ENCODE results near the gene SLC25A1. TPM values are rescaled to one million over a fixed set of nuclear protein-coding genes. Genes with fewer than 3 reads are reported as not detected.

SLC25A1 gene
- polyA plus RNA-seq, 1 donor from 2014 or later: 81.4 TPM

DNA sequence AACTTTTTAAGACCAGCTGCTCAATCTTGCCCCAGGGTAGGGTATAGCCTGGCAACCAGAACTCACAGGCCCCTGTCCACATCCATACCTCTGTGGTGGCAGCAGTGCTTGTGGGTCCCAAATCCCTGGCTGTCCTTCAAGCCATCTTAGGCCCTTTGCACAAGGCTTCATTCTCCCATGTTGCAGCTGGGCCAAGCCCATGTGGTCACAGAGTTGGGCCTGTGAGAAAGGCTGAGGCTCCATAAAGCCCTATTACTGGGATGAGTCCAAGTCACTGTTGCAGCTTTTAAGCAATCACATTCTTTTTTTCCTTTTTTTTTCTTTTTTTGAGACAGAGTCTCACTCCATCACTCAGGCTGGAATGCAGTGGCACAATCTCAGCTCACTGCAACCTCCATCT is 47.9 kb upstream of the SLC25A1 start:
- TF ChIP-seq MXI1 (conservative IDR thresholded peaks at IDR 0.05; ENCODE audit: poor library complexity, severe bottlenecking): no peak
- TF ChIP-seq SMC3 (conservative IDR thresholded peaks at IDR 0.05; ENCODE audit: poor library complexity): no peak
- TF ChIP-seq RAD21 (conservative IDR thresholded peaks at IDR 0.05): no peak
- Histone ChIP-seq H3K79me2 (replicated peaks; ENCODE audit: insufficient read depth, low read length) (no peaks in the 10 kb centered on the region), H3F3A (ENCODE audit: insufficient read depth, low read length, poor library complexity, severe bottlenecking) (no peaks in the 10 kb centered on the region), H3K4me2 (ENCODE audit: low read length) (no peak overlapping the region), H4K20me1 (ENCODE audit: insufficient read depth) (no peaks in the 10 kb centered on the region), H2AFZ (ENCODE audit: low read depth, low read length) (no peak overlapping the region), H3K9me2 (ENCODE audit: insufficient read depth, low read length) (no peaks in the 10 kb centered on the region), H3K9me3 (ENCODE audit: low read length) (no peaks in the 10 kb centered on the region), H3K9ac (ENCODE audit: low read length) (no peak overlapping the region), H3K4me3 (ENCODE audit: low read length) (no peak overlapping the region), H3K27me3 (ENCODE audit: insufficient read depth, low read depth, low read length) (no peaks in the 10 kb centered on the region), H3K27ac (ENCODE audit: low read length) (no peak overlapping the region), H3K36me3 (ENCODE audit: insufficient read depth, low read length) (no peaks in the 10 kb centered on the region)

DNA sequence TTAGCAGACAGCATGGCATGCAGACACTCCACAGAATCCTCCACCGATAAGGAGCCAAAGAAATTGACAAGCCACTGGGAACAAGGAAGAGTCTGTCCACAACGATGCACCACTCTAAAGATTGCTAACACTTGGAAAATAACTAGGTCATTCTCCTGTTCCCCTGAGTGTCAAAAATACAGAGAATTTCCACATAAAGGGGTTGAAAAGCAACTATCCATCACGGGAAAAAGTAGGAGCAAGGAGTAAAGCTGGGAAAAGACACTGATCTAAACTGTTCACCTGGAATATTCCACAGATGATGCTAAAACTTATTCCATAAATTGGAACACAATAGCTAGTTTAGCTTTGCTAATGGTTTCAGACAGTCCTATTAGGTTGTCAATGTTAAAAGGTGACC is 47.0 kb upstream of the SLC25A1 start:
- TF ChIP-seq, protein P1, sequence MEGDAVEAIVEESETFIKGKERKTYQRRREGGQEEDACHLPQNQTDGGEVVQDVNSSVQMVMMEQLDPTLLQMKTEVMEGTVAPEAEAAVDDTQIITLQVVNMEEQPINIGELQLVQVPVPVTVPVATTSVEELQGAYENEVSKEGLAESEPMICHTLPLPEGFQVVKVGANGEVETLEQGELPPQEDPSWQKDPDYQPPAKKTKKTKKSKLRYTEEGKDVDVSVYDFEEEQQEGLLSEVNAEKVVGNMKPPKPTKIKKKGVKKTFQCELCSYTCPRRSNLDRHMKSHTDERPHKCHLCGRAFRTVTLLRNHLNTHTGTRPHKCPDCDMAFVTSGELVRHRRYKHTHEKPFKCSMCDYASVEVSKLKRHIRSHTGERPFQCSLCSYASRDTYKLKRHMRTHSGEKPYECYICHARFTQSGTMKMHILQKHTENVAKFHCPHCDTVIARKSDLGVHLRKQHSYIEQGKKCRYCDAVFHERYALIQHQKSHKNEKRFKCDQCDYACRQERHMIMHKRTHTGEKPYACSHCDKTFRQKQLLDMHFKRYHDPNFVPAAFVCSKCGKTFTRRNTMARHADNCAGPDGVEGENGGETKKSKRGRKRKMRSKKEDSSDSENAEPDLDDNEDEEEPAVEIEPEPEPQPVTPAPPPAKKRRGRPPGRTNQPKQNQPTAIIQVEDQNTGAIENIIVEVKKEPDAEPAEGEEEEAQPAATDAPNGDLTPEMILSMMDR (IDR thresholded peaks at IDR 0.05; ENCODE audit: poor library complexity, severe bottlenecking): no peak
- no peak for TF ChIP-seq MXI1 (conservative IDR thresholded peaks at IDR 0.05; ENCODE audit: poor library complexity, severe bottlenecking)
- no peak for TF ChIP-seq EZH2 (IDR thresholded peaks at IDR 0.05; ENCODE audit: borderline replicate concordance, insufficient read depth, low read length, poor library complexity, severe bottlenecking)
- no peak for TF ChIP-seq TAF1 (IDR thresholded peaks at IDR 0.05; ENCODE audit: low read depth)
- TF ChIP-seq RAD21 (conservative IDR thresholded peaks at IDR 0.05): no peak
- TF ChIP-seq, protein P2, sequence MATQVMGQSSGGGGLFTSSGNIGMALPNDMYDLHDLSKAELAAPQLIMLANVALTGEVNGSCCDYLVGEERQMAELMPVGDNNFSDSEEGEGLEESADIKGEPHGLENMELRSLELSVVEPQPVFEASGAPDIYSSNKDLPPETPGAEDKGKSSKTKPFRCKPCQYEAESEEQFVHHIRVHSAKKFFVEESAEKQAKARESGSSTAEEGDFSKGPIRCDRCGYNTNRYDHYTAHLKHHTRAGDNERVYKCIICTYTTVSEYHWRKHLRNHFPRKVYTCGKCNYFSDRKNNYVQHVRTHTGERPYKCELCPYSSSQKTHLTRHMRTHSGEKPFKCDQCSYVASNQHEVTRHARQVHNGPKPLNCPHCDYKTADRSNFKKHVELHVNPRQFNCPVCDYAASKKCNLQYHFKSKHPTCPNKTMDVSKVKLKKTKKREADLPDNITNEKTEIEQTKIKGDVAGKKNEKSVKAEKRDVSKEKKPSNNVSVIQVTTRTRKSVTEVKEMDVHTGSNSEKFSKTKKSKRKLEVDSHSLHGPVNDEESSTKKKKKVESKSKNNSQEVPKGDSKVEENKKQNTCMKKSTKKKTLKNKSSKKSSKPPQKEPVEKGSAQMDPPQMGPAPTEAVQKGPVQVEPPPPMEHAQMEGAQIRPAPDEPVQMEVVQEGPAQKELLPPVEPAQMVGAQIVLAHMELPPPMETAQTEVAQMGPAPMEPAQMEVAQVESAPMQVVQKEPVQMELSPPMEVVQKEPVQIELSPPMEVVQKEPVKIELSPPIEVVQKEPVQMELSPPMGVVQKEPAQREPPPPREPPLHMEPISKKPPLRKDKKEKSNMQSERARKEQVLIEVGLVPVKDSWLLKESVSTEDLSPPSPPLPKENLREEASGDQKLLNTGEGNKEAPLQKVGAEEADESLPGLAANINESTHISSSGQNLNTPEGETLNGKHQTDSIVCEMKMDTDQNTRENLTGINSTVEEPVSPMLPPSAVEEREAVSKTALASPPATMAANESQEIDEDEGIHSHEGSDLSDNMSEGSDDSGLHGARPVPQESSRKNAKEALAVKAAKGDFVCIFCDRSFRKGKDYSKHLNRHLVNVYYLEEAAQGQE (IDR thresholded peaks at IDR 0.05; ENCODE audit: borderline replicate concordance): no peak
- no peak for TF ChIP-seq EP300 (conservative IDR thresholded peaks at IDR 0.05; ENCODE audit: poor library complexity, severe bottlenecking)
- no peak for TF ChIP-seq POLR2AphosphoS5 (IDR thresholded peaks at IDR 0.05)
- TF ChIP-seq SMC3 (conservative IDR thresholded peaks at IDR 0.05; ENCODE audit: poor library complexity): no peak
- no peak overlapping the region for H3K4me2 ChIP-seq (ENCODE audit: low read length)
- no peaks in the 10 kb centered on the region for H3K27me3 ChIP-seq (ENCODE audit: insufficient read depth, low read depth, low read length)
- no peak overlapping the region for H3K27ac ChIP-seq (ENCODE audit: low read length)
- no peak overlapping the region for H2AFZ ChIP-seq (ENCODE audit: low read depth, low read length)
- no peaks in the 10 kb centered on the region for H3K9me3 ChIP-seq (ENCODE audit: low read length)
- H4K20me1 ChIP-seq (ENCODE audit: insufficient read depth): no peaks in the 10 kb centered on the region
- no peaks in the 10 kb centered on the region for H3F3A ChIP-seq (ENCODE audit: insufficient read depth, low read length, poor library complexity, severe bottlenecking)
- H3K9ac ChIP-seq (ENCODE audit: low read length): no peak overlapping the region
- no peak overlapping the region for H3K4me3 ChIP-seq (ENCODE audit: low read length)
- H3K36me3 ChIP-seq (ENCODE audit: insufficient read depth, low read length): no peaks in the 10 kb centered on the region
- no peaks in the 10 kb centered on the region for H3K9me2 ChIP-seq (ENCODE audit: insufficient read depth, low read length)
- H3K79me2 ChIP-seq (replicated peaks; ENCODE audit: insufficient read depth, low read length): no peaks in the 10 kb centered on the region

DNA sequence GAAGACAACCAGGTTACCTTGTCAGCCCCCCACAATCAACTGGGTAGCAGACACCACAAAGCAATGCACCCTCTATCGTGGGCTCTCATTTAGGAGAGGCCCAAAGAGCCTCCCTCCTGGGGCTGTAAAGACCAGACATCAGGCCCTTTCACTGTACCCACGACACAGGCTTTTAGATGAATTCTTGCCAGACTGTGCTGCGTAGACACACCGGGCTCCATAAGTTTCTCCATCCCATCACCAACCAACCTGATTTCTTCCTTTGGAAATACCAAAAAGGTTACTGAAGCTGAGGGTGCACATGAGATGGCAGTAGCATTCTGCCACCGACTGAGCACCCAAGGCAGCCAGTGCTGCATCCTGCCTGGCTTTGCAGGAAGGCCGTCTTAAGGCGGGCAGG is 46.4 kb upstream of the SLC25A1 start:
- H3K4me3 ChIP-seq (ENCODE audit: low read length): no peak overlapping the region
- TF ChIP-seq TAF1 (IDR thresholded peaks at IDR 0.05; ENCODE audit: low read depth): no peak
- TF ChIP-seq EP300 (conservative IDR thresholded peaks at IDR 0.05; ENCODE audit: poor library complexity, severe bottlenecking): no peak
- TF ChIP-seq POLR2AphosphoS5 (IDR thresholded peaks at IDR 0.05): no peak
- TF ChIP-seq, protein P2 (IDR thresholded peaks at IDR 0.05; ENCODE audit: borderline replicate concordance): no peak
- TF ChIP-seq SMC3 (conservative IDR thresholded peaks at IDR 0.05; ENCODE audit: poor library complexity): no peak
- TF ChIP-seq MXI1 (conservative IDR thresholded peaks at IDR 0.05; ENCODE audit: poor library complexity, severe bottlenecking): no peak
- TF ChIP-seq EZH2 (IDR thresholded peaks at IDR 0.05; ENCODE audit: borderline replicate concordance, insufficient read depth, low read length, poor library complexity, severe bottlenecking): no peak
- TF ChIP-seq, protein P1 (IDR thresholded peaks at IDR 0.05; ENCODE audit: poor library complexity, severe bottlenecking): no peak
- TF ChIP-seq RAD21 (conservative IDR thresholded peaks at IDR 0.05): no peak
- H2AFZ ChIP-seq (ENCODE audit: low read depth, low read length): no peak overlapping the region
- no peak overlapping the region for H3K27ac ChIP-seq (ENCODE audit: low read length)
- H3K27me3 ChIP-seq (ENCODE audit: insufficient read depth, low read depth, low read length): no peaks in the 10 kb centered on the region
- H3K9ac ChIP-seq (ENCODE audit: low read length): no peak overlapping the region
- no peaks in the 10 kb centered on the region for H3K9me3 ChIP-seq (ENCODE audit: low read length)
- no peaks in the 10 kb centered on the region for H3K79me2 ChIP-seq (replicated peaks; ENCODE audit: insufficient read depth, low read length)
- H3K36me3 ChIP-seq (ENCODE audit: insufficient read depth, low read length): no peaks in the 10 kb centered on the region
- H3F3A ChIP-seq (ENCODE audit: insufficient read depth, low read length, poor library complexity, severe bottlenecking): no peaks in the 10 kb centered on the region
- H3K9me2 ChIP-seq (ENCODE audit: insufficient read depth, low read length): no peaks in the 10 kb centered on the region
- H3K4me2 ChIP-seq (ENCODE audit: low read length): no peak overlapping the region
- H4K20me1 ChIP-seq (ENCODE audit: insufficient read depth): no peaks in the 10 kb centered on the region

Data from neural cell (in vitro differentiated cells).